Psoas muscle (tissue), 8 donors: Measurements from ENCODE around the gene DCHS2. TPM values are rescaled to one million over a fixed set of nuclear protein-coding genes. Genes with fewer than 3 reads are reported as not detected.

Experiments used
- ATAC-seq, 4 donors: fragments of 200-7000 bp; cut with Tn5 transposase; one replicate each; pipeline ENCODE4 v1.9.1; 2020; ENCODE audit warnings: moderate library complexity in 3 of 4, mild to moderate bottlenecking in 2 of 4
- DNase-seq, 2 donors: peaks; one replicate each; pipeline ENCODE4 v3.0.0-alpha.2; 2020
- H3K27ac ChIP-seq: fragments of 200-600 bp; one replicate; pipeline ENCODE4 v1.8.0; 2022
- H3K27me3 ChIP-seq, 3 donors: fragments of 200-600 bp in 1 of 3; one replicate each; pipeline versions ENCODE4 v1.6.1 to v1.8.0; 2013 to 2022; ENCODE audit warnings: low read length in 2 of 3, mild to moderate bottlenecking in 2 of 3, moderate library complexity in 1 of 3; ENCODE audit not compliant: insufficient read depth in 3 of 3
- H3K36me3 ChIP-seq, 2 donors: fragments of 200-600 bp in 1 of 2; one replicate each; pipeline versions ENCODE4 v1.6.1 to v1.8.0; 2013 to 2022; ENCODE audit warnings: low read depth in 1 of 2, mild to moderate bottlenecking in 1 of 2, moderate library complexity in 1 of 2; ENCODE audit not compliant: insufficient read depth in 1 of 2
- H3K4me1 ChIP-seq: fragments of 200-600 bp; one replicate; pipeline ENCODE4 v1.8.0; 2022
- H3K4me3 ChIP-seq: fragments of 200-600 bp; one replicate; pipeline ENCODE4 v1.8.0; 2022; ENCODE audit warnings: mild to moderate bottlenecking
- H3K9me3 ChIP-seq: fragments of 200-600 bp; one replicate; pipeline ENCODE4 v1.8.0; 2022
- WGBS, 3 donors: extraction: QIAGEN DNeasy Blood & Tissue Kit; methylation state at CpG; one replicate each; pipeline versions ENCODE4 v1.1.6 to v1.1.7; 2013; 5-methylcytosine and 5-hydroxymethylcytosine counted together
- intact Hi-C, 2 donors: fragments of 100-400 bp; cut with DNase I; formaldehyde crosslinking; loops; one replicate each; pipeline versions ENCODE4 v1.11.0 to v1.14.2; 2022
- long read RNA-seq, 2 donors: library from polyadenylated mRNA; unstranded; transcript quantifications; one replicate each; pipeline ENCODE4 v2.0.0, GENCODE V29; 2021
- polyA plus RNA-seq, 3 donors: library from polyadenylated mRNA; stranded (reverse); fragments of 200-250 nt; gene quantifications; one replicate each; pipeline ENCODE4 v1.2.3, GENCODE V29; 2013
- total RNA-seq, 4 donors: library from RNA; stranded (reverse); fragmentation: NEBNext Ultra II Directional in 2 of 4; extraction: Animal tissue kit (Norgen Biotek cat#: 25700) in 2 of 4; gene quantifications; one replicate each; pipeline versions ENCODE4 v1.2.1 to v1.2.4, GENCODE V29; 2021 to 2023
- TF ChIP-seq, protein P1 (sequence below): fragments of 200-600 bp; IDR thresholded peaks from one replicate; pipeline ENCODE4 v1.8.0; 2022; ENCODE audit warnings: antibody characterized with exemption
- donor health status: healthy with polysubstance abuse.
- donor health status: DM: no; HTN: no; CAD: no; lungs with moderate emphysema.
- donor health status: Bipolar disorder and iron deficiency.
- donor health status: healthy.
- donor health status: DM: yes; HTN: yes; CAD: no.
- donor health status: DM: no; HTN: no; CAD: no.
- donor health status: DM: no; HTN: no; CAD: no.
- donor health status: DM: yes; HTN: yes; CAD: no.

Gene DCHS2, protein sequence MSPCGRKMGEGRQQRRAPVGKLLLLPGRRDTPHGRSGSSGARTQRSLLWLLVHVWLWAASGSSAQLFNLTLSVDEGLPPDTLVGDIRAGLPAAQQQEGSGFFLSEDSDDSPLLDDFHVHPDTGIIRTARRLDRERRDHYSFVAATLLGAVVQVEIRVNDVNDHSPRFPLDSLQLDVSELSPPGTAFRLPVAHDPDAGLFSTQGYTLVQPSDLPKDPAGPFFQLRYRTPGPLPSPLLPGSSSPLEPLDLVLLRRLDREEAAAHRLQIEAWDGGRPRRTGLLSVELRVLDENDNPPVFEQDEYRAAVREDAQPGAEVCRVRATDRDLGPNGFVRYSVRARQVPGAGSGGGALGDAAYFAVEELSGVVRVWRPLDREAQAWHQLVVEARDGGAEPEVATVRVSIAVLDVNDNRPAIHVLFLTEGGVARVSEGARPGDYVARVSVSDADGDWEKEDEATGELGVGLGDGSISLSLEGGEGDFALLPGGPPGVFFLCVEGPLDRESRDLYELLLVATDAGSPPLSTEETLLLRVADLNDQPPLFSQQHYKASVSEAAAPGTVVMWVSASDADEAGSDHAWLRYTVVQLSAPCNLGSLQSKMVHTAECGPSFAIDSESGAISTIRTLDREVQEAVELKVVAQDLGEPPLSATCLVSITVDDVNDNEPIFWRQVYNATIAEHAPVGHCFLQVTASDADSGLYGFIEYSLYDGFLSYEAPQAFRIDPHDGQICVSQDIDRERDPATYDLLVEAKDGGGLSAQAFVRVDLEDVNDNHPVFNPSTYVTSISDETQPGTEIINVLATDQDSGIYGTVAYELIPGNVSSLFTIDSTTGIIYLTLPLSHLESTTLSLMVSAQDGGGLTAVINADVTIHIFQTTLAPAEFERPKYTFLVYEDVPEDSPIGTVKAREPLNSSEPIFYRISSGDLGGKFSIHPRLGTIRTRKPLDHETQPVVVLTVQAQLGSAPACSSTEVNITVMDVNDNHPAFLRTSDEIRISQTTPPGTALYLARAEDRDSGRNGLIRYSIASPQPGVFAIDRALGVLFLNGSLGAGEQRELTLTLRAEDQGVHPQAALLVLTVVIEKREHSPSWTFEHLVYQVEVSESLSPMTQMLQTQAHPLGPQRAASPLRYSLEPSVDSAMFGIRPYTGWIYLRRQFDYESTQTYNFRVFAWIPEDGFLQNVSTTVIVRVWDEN (N-terminal part only)
- total RNA-seq (under 1 TPM; 0.15 to 0.84 (median 0.19) TPM), polyA plus RNA-seq (under 1 TPM in 2 of 3 donors, not detected in 1; 0.01 to 0.03 TPM)
- long read RNA-seq, donor 1: 0 reads
- long read RNA-seq, donor 2: 0 reads

DNA sequence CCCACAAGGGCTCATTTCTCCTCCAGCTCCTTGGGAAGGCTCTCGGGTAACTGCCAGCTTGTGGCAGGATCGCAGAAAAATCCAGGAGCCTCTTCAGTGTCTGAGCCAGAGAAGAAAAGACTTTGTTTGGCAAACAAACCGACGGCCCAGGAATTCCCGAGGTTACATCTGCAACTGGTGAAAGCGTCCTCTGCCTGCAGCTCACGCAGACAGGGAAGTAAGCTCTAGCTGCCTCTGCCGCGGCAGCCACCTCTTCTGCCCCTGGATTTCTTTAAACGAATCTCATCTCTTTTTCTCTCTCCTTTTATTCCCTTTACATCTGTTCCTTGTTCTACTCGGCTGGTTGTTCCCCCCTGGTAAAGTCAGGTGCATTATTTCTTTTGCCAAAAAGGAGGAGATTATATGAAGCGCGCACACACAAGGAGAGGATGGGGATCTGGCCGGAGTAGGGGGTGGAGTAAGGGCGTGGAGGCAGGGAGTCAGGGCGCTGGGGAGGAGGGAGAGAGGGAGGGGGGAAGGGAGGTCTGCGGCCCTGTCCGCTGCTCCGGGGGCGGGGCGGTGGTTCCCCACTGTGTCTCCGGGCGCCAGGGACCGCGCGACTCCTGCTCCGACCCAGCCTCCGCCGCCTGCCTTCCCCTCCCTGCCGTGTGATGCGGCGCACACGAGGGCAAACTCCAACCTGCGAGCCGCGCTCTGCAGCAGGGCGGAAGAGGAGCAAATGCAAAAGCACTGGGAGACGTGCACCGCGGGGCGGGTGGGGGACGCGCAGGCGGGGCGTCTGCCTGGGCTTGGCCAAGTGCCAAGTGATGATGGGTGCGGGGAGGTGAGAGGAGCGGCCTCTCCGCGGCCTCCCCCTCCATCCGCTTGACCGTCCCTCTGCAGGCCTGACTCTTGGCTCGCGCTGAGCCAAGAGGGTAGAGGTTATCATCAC, at the start of gene DCHS2:
Gene DCHS2 (minus strand): TSS at position 459 of the 931 bp plus-strand sequence. CDS start 444 bp downstream, at position 15.
- DNase-seq (peak; percentile 37 to 59), ATAC-seq (peak in 1 of 4 donors; percentile 60)
- Histone ChIP-seq H3K4me3 (peak within 1 kb of the TSS; percentile 49), H3K9me3 (no peaks in the 10 kb centered on the region), H3K36me3 (no peaks in the 10 kb centered on the region), H3K27me3 (peaks cover 9 to 55% (median 15%) of the 10 kb centered on the region in 3 donors), H3K4me1 (no peaks in the 10 kb centered on the region), H3K27ac (no peak within 1 kb of the TSS)
- WGBS, 3 donors: 0 to 1% (median 0%) methylated on average over 36 to 53 of the region's 53 CpGs
- intact Hi-C loops: no loop called here
- TF ChIP-seq, protein P1, sequence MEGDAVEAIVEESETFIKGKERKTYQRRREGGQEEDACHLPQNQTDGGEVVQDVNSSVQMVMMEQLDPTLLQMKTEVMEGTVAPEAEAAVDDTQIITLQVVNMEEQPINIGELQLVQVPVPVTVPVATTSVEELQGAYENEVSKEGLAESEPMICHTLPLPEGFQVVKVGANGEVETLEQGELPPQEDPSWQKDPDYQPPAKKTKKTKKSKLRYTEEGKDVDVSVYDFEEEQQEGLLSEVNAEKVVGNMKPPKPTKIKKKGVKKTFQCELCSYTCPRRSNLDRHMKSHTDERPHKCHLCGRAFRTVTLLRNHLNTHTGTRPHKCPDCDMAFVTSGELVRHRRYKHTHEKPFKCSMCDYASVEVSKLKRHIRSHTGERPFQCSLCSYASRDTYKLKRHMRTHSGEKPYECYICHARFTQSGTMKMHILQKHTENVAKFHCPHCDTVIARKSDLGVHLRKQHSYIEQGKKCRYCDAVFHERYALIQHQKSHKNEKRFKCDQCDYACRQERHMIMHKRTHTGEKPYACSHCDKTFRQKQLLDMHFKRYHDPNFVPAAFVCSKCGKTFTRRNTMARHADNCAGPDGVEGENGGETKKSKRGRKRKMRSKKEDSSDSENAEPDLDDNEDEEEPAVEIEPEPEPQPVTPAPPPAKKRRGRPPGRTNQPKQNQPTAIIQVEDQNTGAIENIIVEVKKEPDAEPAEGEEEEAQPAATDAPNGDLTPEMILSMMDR: no peak

DNA sequence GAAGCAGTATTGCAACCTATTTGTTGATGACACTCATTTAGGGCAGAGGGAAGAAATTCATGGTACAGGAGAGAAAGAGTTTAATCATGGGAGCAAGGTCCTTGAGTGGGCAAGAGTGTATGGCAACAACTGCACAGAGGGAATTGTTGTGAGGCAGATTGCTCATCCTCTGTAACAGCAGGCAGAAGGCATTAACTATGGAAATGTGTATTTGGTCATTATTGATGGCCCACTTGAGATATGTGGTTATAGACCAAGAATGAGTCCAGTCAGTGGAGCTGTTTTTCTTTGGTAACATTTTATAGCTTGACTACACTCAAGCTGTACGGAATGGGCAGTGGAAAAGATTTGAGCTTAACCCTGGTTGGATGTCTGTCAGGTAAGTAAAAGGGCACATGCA, 42.7 kb upstream of the DCHS2 start:
- TF ChIP-seq, protein P1: no peak
- peaks cover 3 to 43% of the 10 kb centered on the region in 2 donors for H3K36me3 ChIP-seq
- DNase-seq: no peak
- H3K27ac ChIP-seq: no peak overlapping the region
- intact Hi-C loops: no loop called here
- H3K4me3 ChIP-seq: no peak overlapping the region
- H3K9me3 ChIP-seq: no peaks in the 10 kb centered on the region
- H3K27me3 ChIP-seq: no peaks in the 10 kb centered on the region
- WGBS, 3 donors: 59 to 68% (median 65%) methylated on average over 1 of the region's 1 CpG
- no peaks in the 10 kb centered on the region for H3K4me1 ChIP-seq
- no peak for ATAC-seq

DNA sequence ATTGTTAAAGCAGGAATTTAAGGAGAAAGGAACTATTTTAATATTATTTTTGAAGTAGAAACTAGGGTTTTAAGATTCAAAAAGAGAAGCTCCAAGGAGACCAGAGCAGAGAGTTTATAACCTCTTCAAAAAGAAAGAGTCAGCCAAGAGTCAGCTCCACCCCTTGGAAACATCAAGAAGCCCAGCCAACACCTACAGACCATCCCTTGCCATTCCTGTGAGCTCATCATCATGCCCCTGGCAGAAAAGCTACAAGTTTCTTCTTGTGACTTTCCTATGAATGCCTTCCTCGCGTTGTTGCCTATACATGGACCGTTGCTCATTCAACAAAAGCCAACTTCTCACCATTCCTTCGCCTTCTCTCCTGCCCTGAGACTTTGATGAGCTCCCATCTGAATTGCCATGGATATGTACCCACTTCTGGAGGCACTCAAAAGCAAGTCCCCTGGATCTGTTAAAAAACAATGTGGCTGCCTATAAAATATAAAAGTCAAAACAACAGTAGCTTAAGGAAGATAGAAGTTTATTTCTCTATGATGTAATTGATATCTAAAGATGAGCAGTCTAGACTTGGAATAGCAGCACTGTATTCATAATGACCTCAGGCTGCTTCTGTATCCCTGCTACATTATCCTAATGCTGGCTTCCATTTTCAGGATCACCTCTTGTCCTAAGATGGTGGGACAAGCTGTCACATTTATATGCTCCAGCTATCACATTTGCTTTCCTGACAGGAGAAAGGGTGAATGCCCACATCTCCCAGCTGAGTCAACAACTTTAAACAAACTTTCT, 38.3 kb upstream of the DCHS2 start:
- no peaks in the 10 kb centered on the region for H3K36me3 ChIP-seq
- peaks cover 0 to 3% (median 0%) of the 10 kb centered on the region in 3 donors for H3K27me3 ChIP-seq
- TF ChIP-seq, protein P1: no peak
- H3K9me3 ChIP-seq: no peaks in the 10 kb centered on the region
- intact Hi-C loops: no loop called here
- DNase-seq (no peak), ATAC-seq (no peak)
- H3K27ac ChIP-seq: no peak overlapping the region
- no peak overlapping the region for H3K4me3 ChIP-seq
- no peaks in the 10 kb centered on the region for H3K4me1 ChIP-seq
- WGBS, 3 donors: 82 to 87% (median 83%) methylated on average over 4 of the region's 4 CpGs
